ENCODE data around the gene POGZ.
"Not testable (repeated sequence)": the region's sequence is repeated elsewhere in the genome, so short reads cannot be mapped to it uniquely, and the experiment has no call there.

The POGZ gene

DNA sequence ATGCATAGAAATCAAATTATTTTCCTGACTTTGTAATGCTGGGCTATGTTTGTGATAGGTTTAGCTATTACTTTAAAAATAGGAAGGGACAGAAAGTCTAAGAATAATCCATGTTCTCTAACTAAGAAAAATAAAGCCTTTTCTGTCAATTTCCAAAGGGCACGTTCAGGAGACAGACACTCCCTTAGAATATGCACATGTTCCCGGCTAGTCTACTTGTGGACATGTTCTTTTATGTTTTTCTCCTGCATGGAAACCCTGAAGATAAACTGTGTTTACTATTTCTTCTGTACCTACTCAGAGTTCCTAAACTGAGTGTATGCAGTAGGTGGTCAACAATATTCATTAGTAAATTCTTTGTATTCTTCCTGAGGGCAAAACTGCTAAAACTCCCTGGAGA lies 47.4 kb downstream of the POGZ start:
- DNase-seq = no peak

DNA sequence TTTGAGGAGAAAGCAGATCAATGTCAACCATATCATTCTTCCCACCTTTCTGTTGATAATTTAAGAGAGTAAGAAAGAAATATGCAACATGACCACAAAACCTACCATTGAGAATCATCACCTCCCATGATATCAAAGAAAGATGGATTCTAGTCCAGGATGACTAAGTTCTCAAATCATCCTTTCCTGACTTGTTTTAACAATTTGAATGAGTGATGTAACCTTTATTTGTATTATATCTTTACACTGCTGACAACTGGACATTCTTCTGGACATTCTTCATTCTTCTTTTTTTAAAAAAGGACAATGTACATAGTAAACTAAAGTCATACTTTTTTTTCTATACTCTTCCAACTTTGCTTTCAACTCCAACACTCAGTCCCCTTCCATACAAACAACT lies 50.4 kb downstream of the POGZ start:
- DNase-seq = no peak

DNA sequence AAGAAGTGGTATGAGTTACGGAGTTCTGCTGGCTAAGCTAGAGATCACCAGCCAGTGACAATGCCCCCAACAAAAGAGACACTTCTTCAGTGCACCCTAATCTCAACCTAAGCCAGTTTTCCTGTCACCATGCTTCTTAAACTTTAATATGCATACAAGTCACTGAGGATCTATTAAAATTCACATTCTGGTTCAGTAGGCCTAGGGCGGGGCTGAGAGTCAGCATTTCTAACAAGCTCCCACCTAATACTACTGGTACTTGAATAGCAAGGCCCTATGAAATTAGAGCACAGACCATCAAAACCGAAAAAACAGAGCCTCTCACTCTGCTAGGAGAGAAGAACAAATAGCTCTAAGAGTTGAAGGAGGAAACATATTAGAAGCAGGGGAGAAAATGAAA lies 52.0 kb downstream of the POGZ start:
- no peak for DNase-seq

DNA sequence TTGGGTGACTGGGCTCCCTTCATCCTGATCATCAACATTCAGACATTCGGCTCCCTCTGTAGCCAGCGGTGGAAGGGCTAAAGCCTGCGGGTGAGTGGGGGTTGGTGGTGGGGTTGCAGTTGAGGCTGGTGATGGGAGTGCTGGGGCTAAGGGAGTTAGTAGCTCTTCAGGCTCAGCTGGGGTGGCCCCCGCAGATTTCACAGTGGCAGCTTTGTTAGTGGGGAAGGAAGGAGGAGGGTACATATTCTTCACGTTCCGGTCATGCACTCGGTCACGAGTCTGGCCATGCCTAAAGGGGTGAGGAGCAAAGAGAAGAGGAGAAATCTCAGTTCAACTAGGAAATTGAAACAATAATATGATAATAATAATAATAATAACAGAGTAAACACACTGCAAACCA lies 53.1 kb downstream of the POGZ start:
- DNase-seq = no peak

DNA sequence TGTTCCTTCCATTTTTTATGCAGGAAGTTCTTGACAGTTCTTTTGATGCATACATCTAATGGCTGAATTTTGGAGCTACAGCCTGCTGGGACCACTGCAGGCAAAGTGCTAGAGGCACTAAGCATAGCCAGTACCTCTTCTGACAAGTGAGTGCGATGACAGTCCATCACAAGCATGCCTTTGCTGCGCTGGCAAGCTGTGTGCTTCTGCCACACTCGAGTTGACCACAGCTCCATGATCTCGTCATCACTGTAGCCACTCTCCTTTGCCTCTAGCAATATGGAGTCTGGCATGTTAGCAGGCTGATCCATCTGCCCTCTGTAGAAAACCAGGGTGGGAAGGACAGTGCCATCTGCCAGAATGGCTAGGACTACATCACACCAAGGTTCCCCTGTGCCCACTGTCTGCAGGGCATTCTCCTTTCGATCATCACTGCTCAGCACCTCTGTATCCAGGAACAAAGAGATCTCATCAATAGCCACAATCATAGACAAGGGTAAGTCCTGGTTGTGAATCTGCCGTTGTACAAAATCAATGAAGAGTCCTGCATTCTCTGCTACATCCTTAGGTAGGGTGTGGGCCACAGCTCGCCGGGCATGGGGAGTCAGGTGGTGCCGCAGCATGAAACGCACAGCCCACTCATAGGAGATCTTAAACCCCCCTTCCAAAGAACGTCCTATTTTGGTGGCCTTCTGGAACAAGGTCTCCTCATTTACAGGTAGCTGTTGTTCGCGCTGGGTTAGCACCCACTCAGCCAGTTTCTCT lies 53.9 kb downstream of the POGZ start:
- DNase-seq = no peak

DNA sequence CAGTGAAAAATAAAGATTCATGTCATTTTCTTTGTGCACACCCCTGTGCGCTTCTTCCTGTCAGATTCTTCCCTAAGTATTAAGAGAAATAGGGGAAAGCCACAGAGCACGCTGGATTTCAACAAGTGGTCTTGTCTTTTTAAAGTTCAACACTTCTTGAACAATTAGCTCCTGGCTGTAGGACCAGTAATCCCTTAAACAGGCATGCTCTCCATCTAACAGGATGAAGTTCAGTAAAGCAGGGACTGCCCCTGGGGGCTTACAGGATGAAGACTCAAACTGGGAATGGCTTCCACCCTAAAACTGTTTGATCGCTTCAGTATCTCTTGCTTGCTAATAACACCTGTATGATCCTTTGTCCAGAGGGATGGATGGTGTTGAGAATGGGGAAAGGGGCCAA lies 55.7 kb downstream of the POGZ start:
- DNase-seq = no peak

DNA sequence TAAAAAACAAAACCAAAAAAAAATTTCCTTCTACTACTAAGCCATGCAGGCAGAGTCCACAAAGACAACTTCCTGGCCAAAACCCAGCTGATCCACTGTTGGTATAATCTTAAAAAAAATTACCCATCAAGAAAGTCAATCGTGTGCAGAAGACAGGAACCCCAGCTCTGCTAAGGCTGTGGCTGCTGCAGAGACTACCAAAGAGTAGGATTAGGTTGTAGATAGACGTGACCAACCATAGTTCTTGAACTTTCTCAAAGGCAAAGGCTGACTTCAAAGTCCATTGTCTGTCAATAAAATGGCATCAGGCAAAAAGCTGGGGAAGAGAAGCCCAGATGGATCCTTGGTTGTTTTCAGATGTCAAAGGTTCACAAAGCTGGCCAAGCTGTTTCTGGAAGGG lies 56.5 kb downstream of the POGZ start:
- DNase-seq = no peak

DNA sequence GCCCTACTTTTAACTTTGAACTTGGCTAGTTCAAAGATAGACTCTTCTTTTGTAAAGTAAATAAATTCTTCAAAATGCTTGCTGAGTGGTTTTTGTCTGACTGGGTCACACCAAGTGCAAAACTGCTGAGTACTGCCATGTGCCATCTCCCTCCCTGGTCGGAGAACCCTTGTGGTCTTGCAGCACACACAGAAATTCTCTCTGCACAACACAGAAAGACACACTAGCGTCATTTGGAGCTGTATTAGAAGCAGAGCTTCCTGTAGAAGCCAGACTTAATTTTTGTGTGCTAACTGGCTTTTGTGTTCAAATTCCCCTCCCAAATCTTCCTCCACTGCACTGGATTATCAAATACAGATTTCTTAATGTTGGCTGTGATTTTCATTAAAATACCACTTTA lies 57.4 kb downstream of the POGZ start:
- DNase-seq = no peak

DNA sequence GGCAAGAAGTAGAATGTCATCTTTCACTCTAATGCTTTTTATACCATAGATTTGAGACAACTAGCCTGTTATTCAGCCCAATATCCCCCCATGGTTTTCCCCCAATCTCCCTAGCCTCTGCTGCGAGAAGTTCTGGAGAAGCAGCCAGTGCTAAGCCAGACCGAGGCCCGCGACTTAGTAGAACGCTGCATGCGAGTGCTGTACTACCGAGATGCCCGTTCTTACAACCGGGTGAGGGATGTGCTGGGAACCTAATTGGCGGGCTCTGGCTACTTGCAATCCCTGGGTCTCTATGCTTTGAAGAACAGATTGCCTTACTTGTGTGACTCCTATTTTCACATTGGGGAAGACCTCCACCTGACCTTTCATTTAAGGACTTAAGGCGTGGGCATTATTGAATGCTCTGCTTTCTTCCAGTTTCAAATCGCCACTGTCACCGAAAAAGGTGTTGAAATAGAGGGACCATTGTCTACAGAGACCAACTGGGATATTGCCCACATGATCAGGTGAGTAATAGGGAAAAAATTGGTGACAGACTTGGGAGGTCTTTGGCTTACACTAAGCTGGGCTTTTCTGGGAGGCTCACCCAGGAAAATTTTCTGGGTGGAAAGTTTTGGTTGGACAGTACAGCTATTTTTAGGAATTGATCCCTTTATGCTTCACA lies 58.0 kb downstream of the POGZ start:
- DNase-seq = no peak

DNA sequence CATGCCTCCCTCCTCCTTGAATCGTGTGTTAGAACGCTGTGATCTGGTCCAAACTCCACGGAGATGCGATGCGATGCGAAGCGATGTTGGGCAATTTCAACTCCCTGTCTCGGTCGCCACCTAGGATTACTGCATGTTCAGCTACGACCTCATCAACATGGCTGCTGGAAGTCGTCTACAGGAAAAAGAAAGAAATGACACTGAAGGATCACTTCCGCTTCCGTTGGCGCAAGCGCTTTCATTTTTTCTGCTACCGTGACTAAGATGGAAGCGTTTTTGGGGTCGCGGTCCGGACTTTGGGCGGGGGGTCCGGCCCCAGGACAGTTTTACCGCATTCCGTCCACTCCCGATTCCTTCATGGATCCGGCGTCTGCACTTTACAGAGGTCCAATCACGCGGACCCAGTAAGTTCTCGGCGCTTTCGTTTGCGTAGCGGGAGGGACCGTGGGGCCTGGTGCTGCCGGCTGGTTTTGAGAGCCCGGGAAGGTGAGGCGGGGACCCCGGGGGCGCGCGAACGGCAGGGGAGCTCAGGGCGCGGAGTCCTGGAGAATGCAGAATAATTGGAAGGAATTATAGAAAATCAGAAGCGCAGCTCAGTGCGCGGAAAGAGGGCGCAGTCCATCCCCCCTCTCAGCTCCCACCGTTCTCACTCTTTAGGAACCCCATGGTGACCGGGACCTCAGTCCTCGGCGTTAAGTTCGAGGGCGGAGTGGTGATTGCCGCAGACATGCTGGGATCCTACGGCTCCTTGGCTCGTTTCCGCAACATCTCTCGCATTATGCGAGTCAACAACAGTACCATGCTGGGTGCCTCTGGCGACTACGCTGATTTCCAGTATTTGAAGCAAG lies 59.7 kb downstream of the POGZ start, which contains the start of gene PSMB4:
Gene PSMB4 (plus strand): TSS at position 250 of the 848 bp plus-strand sequence. CDS start 15 bp downstream, at position 265.
- peak; percentile 95 to 99 for DNase-seq

DNA sequence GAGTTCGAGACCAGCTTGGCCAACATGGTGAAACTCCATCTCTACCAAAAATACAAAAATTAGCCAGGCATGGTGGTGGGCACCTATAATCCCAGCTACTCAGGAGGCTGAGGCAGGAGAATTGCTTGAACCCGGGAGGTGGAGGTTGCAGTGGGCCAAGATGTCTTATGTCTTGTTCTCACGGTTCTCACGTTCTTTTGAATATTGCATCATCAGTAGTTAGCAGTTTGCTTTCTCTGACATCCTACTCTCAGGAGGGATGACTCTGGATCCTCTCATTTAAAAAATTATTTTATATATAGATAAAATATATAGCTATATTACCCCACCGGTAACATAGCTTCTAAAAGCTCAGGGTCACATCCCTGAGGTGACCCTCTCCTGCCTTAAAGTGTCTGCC lies 63.0 kb downstream of the POGZ start:
- DNase-seq = not testable (repeated sequence)

DNA sequence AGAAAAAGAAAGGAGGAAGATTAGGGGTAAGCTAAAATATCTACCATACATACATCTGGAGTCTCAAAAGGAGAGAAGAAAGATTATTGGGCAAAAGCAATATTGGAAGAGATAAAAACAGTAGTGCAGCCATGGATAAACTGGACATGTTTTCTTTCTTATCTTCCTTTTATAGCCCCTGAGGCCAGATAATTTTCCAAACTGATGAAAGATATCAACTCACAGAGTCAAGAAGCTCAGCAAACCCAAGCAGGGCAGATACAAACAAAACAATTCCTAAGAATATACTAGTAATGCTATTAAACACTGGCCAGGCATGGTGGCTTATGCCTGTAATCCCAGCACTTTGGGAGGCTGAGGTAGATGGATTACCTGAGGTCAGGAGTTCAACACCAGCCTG lies 65.7 kb downstream of the POGZ start:
- DNase-seq = no peak

DNA sequence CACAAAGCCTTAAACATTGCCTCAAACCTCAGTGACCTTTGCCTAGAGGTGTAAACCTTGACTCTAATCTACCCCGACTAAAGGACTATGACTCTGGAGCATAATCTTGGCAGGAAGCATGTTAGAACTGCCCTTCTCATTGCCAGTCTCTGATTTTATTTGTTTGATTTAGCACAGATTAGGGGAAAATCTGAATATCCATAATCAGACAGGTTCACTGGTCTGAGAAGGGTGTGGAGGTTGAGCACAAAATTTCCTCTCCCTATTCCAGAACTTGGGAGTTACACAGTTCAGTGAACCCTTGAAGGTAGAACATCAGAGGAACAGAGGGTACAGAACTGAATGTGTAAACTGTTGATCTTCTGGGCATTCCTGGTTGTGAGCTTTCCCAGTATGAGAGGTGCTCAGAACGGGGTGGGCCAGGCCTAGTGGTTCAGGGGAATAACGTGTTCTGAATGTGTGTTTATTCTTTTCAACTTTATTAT lies 68.2 kb downstream of the POGZ start:
- DNase-seq = no peak

DNA sequence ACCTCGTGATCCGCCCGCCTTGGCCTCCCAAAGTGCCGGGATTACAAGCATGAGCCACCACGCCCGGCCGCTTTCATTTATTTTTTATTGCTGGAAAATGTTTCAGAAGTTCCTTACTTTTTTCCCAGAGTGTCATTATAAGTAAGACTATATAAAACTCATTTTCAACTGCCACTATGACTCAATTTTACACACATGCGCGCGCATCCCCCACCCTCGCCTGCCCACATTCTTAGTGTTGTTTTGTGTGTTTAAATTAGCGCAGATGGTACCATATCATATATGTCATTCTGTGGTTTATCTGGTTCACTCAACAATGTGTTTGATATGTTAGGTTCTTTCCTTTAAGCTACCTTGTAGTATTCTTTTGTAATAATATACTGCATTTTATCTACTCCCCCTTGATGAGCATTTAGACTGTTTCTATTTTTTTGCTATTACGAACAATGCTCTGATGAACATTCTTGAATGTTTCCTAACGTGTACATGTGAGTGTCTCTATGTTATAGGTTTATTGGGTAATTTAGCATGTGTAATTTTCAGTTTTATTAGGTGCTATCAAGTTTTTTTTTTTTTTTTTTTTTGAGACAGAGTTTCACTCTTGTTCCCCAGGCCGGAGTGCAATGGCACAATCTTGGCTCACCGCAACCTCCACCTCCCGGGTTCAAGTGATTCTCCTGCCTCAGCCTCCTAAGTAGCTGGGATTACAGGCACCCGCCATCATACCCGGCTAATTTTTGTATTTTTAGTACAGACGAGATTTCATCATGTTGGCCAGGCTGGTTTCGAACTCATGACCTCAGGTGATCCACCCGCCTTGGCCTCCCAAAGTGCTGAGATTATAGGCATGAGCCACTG lies 68.8 kb downstream of the POGZ start:
- DNase-seq = not testable (repeated sequence)

DNA sequence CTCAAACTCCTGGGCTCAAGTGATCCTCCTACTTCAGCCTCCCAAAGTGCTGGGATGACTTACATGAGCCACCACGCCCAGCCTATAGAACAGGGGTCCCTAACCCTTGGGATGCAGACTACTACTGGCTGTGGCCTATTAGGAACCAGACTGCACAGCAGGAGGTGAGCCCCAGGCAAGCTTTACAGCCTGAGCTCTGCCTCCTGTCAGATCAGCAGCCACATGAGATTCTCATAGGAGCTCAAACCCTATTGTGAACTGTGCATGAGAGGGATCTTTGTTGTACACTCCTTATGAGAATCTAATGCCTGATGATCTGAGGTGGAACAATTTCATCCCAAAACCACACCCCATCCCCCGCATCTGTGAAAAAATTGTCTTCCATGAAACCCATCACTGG lies 73.3 kb downstream of the POGZ start:
- DNase-seq = no peak

DNA sequence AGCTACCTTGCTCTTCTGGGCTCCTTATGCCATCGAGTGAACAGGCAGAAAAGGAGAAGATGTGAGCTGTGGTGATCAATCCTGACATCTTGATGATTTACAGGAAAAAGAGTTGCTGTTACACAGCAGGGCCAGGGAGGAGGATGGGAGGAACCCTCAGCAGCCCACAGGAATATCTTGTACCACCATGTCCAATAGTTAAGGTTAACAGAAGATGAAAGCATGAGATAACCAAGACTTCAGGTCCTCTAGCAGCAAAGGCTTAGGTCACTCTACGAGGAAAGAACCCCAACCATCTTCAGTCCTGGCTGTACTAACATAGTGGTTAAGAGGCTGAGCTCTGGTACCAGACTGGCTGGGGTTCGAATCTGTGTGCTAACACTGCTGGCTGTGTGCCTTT lies 74.7 kb downstream of the POGZ start:
- no peak for DNase-seq

DNA sequence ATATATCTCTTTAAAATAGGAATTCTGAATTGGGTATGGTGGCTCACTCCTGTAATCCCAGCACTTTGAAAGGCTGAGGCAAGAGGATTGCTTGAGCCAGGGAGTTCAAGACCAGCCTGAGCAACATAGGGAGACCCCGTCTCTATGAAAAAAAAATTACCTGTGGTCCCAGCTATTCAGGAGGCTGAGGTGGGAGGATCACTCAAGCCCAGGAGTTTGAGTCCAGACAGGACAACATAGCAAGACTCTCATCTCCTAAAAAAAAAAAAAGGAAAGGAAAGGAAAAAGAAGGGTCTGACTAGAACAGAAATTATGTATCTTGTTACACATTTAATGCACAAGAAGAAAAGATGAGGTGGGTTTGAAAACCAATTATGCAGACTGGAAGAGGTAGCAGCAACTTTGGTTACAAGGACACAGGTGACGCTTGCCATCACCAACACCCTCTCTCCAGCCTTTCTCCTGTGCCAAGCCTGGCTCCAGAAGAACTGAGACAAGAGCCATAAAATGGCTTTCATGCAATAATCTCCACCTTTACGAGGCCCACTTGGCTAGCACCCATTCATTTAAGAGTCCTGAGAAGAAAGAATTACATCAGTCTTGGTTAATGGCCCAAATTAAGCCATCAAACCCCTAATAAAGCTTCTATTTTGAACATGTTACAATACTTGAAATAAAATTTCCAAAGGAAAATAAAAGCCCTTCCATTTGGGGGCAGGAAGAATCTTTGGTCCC lies 82.0 kb downstream of the POGZ start:
- no peak for DNase-seq

DNA sequence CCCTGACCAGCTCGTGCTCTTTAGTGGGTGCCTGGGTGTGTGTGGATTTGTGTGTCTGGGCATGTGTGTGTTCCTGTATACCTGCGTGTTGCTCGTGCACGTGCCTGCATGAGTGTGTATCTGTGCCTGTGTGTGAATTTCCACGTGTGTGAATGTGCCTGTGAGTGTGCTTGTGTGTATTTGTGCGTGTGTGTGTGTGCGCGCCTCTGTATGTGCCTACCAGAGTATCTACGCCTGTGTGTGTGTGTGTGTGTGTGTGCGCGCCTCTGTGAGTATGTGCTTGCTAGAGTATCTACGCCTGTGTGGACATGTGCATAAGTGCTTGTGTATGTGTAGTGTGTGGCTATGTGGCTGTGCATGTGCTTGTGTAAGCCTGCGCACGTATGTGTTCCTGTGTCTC lies 86.1 kb downstream of the POGZ start:
- DNase-seq = no peak

DNA sequence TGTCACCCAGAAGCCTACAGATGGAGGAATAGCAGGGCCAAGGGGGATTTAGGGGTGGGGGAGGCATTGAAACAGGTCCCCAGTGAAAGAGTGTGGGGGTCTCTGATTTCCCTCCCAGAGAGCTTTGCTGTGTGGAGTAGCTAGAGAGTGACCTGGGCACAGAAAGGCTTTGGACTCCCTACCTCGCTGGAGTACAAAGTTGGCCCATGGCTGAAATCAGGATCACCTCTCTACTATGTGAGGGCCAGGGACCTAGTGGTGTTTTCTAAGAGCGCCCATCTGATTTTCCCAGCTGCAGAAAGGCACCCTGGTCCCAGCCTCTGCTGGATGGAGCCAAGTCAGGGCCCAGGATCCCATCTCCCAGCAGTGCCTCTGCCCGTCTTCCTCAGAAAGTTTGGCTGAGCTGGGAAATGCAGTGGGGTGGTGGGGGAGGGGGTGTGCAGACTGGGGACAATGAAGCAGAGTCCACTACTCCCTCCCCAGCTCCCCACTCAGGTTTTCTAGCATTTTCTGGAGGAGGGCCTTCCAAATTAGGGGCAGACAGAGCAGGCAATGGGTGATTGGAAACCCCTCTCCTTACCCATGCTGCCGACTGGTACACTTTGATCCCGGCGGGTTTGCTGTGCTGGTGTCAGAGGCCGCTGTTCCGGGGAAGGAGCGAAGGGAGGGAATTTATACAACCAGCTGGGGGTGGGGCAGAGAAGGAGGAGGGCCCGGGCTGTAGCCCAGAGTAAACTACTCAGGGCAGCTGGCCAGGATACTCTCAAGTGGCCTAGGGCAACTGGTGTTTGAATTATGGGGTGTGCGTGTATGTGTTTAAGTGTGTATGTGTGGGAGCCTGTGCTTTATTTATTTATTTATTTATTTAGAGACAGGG lies 87.0 kb downstream of the POGZ start, which contains the start of gene SELENBP1:
Gene SELENBP1 (minus strand): TSS at position 648 of the 877 bp plus-strand sequence. CDS start 64 bp downstream, at position 584.
- DNase-seq = no peak

DNA sequence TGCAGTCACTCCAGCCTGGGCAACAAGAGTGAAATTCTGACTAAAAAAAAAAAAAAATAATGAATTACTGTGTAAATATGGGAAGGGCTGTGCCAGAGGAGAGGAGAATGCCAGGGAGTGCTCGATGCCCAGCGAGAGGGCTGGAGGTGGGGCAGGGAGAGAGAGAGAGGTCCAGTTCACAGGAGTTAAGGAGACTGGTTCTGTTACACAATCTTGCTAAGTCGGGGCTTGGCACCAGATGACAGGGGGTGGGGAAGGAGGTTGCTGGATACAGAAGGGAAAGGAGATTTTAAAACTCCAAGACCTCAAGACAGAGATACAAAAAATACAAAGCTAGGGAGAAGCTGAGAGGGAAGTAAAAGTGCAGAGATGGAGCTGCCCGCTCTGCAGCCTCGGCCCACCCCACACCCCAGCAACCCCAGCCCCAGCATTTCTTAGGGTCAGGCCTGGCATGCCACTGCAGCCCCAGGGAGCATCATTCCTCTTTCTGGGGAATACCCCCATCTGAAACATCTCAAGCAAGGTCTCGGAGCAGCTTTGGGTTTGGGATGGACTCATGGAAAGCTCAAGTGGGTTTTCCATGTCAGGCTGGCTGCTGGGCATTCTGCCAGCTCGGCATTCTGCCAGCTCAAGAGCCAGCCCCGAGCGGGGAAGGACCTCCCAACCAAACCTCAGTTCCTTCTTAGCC lies 87.8 kb downstream of the POGZ start:
- no peak for DNase-seq
